GM21825 (cell line): Measurements from ENCODE around the gene IQCB1.
A peak's percentile ranks its signal among the peaks of the same experiment; 100 is the strongest.
"Not testable (repeated sequence)": the region's sequence is repeated elsewhere in the genome, so short reads cannot be mapped to it uniquely, and the experiment has no call there.

Experiments
- ATAC-seq: cut with Tn5 transposase; IDR thresholded peaks from one replicate; pipeline ENCODE4 v1.9.1; 2021; ENCODE audit warnings: mild to moderate bottlenecking, moderate library complexity; ENCODE audit not compliant: unreplicated experiment

Gene IQCB1

DNA sequence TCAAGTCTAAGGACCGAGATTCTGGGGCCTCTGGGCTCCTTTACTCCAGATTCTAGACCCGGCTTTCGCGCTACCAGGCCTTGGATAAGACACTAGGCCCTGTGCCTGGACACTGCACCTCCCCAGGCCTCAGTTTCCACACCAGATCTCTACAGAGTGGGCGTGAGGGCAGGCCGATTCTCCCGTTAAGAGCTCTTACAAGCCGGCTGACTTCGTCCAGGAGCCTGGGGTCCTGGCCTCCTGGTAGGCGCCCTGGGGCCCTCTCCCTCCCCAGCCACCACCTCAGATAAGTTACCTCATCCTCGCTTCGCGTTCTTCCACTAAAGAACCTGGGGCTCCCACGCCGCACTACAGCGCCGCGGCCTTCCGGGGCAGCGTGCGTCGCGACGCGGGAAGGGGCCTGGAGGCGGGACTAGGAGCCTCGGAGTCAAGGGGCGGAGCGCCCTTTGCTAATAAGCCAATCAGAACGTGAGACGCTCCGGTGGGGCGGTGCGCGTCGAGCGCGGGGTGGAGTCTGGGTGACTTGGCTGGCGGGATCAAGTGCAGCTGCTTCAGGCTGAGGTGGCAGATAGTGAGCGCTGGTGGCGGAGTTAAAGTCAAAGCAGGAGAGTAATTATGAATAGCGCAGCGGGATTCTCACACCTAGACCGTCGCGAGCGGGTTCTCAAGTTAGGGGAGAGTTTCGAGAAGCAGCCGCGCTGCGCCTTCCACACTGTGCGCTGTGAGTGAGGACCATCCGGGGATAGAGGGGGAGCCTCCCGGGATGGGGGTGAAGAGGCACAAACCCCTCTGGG lies at the start of gene IQCB1, which contains the start of gene EAF2:
Gene IQCB1, minus strand, starts transcription at position 390 of the 794 bp plus-strand sequence. CDS start 6,100 bp downstream, outside the sequence.
Gene EAF2, plus strand, starts transcription at position 539 of the 794 bp plus-strand sequence. Its CDS starts 77 bp downstream, at position 616.
- ATAC-seq = peak; percentile 97

DNA sequence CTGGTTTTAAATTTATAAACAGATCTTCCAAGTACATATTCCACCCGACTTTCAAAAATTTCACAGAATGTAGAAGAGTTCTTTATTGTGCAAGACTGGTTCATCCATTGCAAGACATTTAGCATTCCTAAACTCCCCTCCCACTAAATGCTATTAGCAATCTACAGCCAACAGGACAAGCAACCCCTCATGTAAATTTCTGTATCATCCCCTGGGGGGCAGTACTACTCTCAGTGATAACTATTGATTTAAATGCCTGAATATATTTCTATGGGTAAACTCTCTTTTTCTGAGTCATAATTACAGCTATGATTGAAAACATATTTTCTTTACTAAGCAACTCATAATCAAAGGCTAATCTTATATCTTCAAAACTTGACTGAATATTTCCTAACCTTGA lies 48.6 kb upstream of the IQCB1 start:
- ATAC-seq = no peak

DNA sequence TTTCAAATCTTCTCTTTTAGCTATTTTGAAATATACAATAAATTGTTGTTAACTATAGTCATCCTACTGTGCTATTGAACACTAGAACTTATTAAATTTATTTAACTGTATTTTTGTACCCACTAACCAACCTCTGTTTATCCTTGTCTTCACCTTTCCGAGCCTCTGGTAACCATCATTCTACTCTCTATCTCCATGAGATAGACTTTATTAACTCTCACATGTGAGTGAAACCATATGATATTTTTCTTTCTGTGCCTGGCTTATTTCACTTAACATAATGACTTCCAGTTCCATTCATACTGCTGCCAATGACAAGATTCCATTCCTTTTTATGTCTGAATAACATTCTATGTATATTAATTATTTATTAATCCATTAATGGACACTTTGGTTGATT lies 43.6 kb upstream of the IQCB1 start:
- ATAC-seq = no peak

- ATAC-seq = no peak
These were observed 36.6 kb upstream of the IQCB1 start for GRCh38 chr3:121871430-121871829.

DNA sequence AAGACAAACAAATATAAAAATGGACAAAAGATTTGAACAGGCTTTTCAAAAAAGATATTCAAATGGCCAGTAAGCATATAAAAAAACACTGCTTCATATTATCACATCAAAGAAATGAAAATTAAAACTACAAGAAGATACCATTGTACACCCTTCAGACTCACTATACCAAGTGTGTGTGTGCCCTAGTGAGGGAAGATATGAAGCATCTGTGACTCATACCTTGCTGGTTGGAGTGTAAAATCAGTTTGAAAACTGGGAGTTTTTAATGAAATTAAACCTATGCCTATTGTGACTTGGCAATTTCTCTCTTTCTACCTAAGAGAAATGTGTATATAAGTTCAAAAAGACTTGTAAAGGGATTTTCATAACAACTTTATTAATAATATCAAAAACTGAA lies 35.9 kb upstream of the IQCB1 start:
- no peak for ATAC-seq

GRCh38 chr3:121869736-121870135 lies 34.9 kb upstream of the IQCB1 start:
- ATAC-seq = no peak

DNA sequence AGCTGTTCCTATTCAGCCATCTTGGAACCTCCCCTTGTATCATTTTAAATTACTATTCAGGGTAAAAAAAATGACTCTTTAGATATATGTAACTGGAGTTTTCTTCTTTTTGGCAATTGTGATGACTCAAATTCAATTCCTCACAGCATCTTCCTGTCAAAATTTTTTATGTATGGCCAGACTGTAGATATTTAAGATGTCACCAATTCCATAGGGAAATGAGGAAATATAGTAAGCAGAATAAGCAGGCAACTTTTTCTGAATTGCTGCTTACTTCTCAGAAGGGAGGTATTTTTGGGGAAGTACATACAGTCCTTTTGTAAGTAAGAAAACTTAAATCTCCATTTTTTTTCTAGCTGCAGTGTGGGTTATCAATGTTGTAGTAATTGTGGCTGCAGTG lies 28.9 kb upstream of the IQCB1 start:
- ATAC-seq = no peak

DNA sequence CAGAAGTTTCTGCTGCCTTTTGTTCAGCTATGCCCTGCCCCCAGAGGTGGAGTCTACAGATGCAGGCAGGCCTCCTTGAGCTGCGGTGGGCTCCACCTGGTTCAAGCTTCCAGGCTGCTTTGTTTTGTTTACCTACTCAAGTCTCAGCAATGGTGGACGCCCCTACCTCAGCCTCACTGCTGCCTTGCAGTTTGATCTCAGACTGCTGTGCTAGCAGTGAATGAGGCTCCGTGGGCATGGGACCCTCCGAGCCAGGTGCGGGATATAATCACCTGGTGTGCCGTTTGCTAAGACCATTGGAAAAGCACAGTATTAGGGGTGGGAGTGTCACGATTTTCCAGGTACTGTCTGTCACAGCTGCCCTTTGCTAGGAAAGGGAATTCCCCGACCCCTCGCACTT lies 28.4 kb upstream of the IQCB1 start:
- not testable (repeated sequence) for ATAC-seq

DNA sequence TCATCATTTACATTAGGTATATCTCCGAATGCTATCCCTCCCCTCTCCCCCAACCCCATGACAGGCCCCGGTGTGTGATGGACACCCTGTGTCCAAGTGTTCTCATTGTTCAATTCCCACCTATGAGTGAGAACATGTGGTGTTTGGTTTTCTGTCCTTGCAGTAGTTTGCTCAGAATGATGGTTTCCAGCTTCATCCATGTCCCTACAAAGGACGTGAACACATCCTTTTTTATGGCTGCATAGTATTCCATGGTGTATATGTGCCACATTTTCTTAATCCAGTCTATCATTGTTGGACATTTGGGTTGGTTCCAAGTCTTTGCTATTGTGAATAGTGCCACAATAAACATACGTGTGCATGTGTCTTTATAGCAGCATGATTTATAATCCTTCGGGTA lies 22.9 kb upstream of the IQCB1 start:
- ATAC-seq = not testable (repeated sequence)

GRCh38 chr3:121855555-121855954 lies 20.7 kb upstream of the IQCB1 start:
- ATAC-seq = no peak

DNA sequence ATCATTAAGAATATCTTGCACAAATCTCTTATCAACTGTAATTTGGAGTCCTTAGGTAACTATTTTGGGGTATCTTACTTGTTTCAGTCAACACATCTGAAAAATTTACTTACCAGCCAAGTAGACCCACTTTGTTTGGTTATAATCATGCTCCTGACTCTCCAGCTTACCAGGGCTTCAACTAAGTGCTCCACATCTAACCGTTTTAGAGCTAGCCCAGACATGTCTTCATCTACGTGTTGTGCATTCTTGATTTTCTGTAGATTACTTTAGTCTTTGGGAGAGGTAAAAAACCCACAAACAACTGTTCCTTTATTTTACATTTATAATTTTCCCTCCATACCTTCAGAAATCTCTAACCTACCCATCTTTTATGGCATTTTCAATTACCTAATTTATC lies 17.4 kb upstream of the IQCB1 start:
- no peak for ATAC-seq

DNA sequence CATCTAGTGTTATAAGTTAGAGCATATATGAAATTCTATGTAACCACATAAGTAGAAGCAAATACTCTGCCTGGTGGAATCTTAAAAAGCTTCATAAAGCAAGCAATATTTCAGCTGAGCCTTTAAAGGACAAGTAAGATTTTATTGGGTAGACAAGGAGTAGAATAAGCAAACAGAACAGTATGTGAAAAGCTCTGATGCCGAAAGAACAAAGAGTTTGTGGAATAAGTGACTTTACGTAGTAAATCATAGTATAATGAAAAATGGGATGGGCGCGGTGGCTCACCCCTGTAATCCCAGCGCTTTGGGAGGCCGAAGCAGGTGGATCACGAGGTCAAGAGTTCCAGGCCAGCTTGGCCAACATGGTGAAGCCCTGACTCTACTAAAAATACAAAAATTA lies 10.0 kb upstream of the IQCB1 start:
- ATAC-seq = no peak

GRCh38 chr3:121839962-121840361 lies 5.1 kb upstream of the IQCB1 start:
- ATAC-seq = no peak

DNA sequence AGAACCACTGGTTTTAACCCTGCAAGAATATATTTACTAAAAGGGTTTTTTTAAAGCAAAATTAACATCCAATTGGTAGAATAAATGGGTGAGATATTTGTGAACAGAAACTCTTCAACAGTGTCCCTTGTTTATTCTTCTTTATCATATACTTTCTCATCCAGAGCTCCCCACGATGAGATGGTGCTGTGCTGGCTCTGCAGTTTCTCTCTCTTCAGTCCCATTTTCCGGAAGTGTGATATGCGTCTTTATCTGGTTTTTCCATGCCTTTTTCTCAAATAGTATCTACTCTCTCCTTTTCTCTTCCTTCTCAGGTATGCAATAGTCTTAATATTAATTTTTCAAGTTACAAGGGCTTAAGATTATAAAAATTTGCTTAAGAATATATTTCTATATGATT lies 1.6 kb upstream of the IQCB1 start:
- ATAC-seq = no peak

DNA sequence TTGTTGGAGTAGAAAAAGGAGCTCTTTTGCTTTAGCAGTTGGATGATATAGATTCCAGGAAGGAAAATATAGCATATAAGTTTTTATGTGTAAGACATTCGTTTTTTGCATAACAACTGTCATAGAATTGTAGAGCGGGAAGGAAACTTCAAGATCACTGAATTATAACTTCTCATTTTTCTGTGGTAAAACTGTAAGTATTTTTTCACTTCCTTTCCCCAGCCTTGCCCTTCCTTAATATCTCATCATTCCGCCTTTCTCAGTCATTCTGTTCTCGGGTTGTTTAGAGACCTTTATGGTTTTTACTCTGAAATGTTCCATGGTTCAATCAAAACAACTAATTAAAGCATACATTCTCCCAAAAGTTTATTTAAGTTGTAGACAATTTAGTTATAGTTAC lies 1.2 kb upstream of the IQCB1 start:
- ATAC-seq = no peak

GRCh38 chr3:121835465-121835801 lies 573 bp upstream of the IQCB1 start:
- ATAC-seq = peak; percentile 18

DNA sequence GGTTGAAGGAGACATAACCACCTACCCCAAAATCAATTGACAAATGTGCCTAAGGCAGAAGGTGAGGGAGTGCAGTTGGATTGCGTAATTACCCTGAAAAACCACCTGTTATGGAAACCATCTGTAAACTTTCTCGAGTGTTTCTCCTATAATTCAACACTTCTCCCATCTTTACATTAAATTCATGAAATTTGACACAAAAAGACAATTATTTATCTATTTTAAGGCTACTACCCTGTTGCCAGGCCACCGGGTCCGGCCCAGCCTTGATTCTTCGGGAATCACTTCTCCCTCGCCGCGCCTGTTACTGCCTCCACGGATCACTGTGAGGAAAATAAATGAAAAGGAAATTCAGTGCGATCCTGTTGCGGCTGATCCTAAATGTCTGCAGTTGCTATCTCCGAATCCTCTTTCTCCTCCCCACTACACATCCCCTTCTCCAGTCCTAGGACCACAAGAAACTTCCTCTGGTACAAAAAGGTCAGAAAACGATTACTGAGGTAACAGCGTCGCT lies 646 bp downstream of the IQCB1 start:
- no peak for ATAC-seq

DNA sequence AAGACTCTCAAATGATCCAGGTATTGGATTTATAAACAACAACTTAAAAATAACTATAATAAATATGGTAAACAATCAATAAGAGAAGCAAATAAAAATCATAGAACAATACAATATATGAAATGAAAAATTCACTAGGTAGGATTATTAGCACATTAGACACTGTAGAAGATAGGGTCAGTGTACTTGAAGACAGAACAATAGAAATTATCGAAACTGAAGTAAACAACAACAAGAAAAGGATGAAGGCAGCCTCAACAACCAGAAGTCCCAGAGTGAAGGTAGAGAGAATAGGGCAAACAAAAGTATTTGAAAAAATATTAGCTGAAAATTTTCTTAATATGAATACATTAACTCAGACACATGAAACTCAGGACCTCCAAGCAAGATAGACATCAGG lies 11.9 kb downstream of the IQCB1 start:
- ATAC-seq = no peak

DNA sequence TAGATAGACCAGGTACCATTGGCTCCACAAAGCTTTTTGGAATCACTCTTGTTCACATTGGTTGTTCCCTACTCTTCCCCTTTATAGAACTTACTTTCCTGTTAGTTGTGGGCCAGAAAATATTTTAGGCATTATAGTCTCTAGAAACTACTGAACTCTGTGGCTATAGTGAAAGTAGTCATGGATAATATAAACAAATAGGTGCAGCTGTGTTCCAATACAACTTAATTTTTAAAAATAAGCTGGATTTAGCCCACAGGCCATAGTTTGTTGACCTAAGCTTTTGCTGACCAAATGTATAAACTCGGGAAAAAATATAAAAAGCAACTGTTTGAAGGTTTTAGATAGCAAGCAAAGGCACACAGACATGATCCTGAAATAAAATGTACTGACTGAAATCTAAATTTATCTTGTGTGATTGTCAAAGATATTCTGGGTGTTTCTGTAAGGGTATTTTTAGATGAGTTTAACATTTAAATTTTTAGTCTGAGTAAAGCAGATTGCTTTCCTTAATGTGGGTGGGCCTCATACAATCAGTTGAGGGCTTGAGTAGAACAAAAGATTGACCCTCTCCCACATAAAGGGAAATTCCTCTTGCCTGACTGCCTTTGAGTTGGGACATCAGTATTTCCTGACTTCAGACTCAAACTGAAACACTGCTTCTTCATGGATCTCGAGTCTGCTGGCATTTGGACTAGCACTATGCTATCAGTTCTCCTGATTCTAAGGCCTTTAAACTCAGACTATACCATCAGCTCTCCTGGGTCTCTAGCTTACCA lies 13.2 kb downstream of the IQCB1 start:
- ATAC-seq = no peak

GRCh38 chr3:121819236-121819635 lies 15.6 kb downstream of the IQCB1 start:
- ATAC-seq = no peak

GRCh38 chr3:121818578-121818977 lies 16.3 kb downstream of the IQCB1 start:
- ATAC-seq = no peak

DNA sequence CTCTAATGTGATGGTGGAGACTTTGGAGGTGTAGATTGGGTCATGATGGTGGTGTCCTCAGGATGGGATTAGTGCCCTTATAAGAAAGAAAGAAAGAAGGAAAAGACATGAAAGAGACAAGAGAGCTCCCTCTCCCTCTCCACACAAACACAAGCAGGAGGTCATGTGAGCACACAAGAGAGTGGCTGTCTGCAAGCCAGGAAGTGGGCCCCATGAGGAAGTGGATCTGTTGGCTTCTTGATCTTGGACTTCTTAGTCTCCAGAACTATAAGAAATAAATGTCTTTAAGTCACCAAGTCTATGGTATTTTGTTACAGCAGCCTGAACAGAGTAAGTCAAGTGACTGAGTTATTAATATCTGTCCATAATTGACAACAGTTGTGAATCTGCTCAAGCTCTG lies 17.1 kb downstream of the IQCB1 start:
- ATAC-seq = no peak
